Measurements from ENCODE around the gene BBLN. TPM values are rescaled to one million over a fixed set of nuclear protein-coding genes. Genes with fewer than 3 reads are reported as not detected.
"Not testable (repeated sequence)": the region's sequence is repeated elsewhere in the genome, so short reads cannot be mapped to it uniquely, and the experiment has no call there.

Gene BBLN
- total RNA-seq, 1 experiment from 2014 or later: 41.9 TPM

- H3K27ac ChIP-seq (ENCODE audit: low read depth, low read length, poor library complexity, severe bottlenecking); H3K27me3 ChIP-seq (replicated peaks; ENCODE audit: insufficient read depth, low read depth, low read length, poor library complexity); BruUV-seq (replicated peaks); intact Hi-C loops (cut with micrococcal nuclease; ENCODE audit: unreplicated experiment); CTCF ChIA-PET; H3K36me3 ChIP-seq (ENCODE audit: insufficient read depth, low read length, poor library complexity, severe bottlenecking); POLR2A ChIA-PET (ENCODE audit: low non-redundant PET); DNase-seq (ENCODE audit: low spot score); H3K9me3 ChIP-seq (ENCODE audit: low read depth, low read length, poor library complexity, severe bottlenecking); H3K4me3 ChIP-seq (ENCODE audit: low read depth, low read length, poor library complexity, severe bottlenecking): not testable (repeated sequence)
- H3K4me1 ChIP-seq (ENCODE audit: insufficient read depth, low read length, poor library complexity, severe bottlenecking): peaks cover 13% of the 10 kb centered on the region
Measured at GRCh38 chr9:128131346-128131745, 28.7 kb upstream of the BBLN start.

DNA sequence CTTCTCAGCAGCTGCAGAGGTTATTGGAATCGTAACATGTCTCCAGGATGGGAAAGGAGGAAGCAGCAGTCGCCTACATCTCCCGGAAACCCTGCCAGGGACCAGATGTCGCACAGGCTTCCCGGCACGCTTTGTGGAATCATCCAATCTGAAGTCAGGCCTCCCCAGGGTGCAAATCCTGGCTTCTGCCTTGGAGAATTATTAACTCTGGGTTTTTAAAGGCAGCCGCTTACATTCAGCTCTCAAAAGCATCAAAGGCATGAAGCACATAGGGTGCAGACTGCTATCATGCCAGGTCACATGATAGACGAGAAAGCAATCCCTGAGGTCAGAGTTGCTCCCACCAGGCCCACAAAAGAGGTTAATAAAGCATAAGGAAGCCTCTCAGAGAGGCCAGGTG lies 27.9 kb upstream of the BBLN start:
- intact Hi-C loops (cut with micrococcal nuclease; ENCODE audit: unreplicated experiment); BruUV-seq (replicated peaks); CTCF ChIA-PET; H3K9me3 ChIP-seq (ENCODE audit: low read depth, low read length, poor library complexity, severe bottlenecking); H3K4me1 ChIP-seq (ENCODE audit: insufficient read depth, low read length, poor library complexity, severe bottlenecking); POLR2A ChIA-PET (ENCODE audit: low non-redundant PET); H3K4me3 ChIP-seq (ENCODE audit: low read depth, low read length, poor library complexity, severe bottlenecking); H3K36me3 ChIP-seq (ENCODE audit: insufficient read depth, low read length, poor library complexity, severe bottlenecking); H3K27me3 ChIP-seq (replicated peaks; ENCODE audit: insufficient read depth, low read depth, low read length, poor library complexity): not testable (repeated sequence)
- peak overlapping the region; percentile 37 for H3K27ac ChIP-seq (ENCODE audit: low read depth, low read length, poor library complexity, severe bottlenecking)
- DNase-seq (ENCODE audit: low spot score): peak; percentile 68

DNA sequence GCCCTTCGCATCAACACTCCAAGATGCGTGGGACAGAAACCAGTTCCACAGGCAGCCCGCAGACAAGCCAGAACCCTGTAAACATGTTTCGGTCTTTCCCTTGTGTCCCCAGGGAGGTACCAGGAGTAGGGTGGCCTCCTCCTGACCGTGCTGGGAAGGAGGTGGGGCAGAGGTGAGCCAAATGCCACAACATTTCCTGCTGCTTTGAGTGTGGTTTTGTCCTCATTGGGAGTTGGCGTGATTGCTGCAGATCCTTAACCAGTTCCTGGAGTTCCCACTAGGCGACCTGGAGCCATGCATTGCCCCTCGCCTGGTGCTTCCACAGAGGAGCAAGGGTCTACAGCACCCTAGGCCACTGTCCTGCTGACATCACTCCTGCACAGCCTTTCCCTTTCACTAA lies 24.5 kb upstream of the BBLN start:
- CTCF ChIA-PET; H3K27ac ChIP-seq (ENCODE audit: low read depth, low read length, poor library complexity, severe bottlenecking); DNase-seq (ENCODE audit: low spot score); H3K27me3 ChIP-seq (replicated peaks; ENCODE audit: insufficient read depth, low read depth, low read length, poor library complexity); H3K4me3 ChIP-seq (ENCODE audit: low read depth, low read length, poor library complexity, severe bottlenecking); intact Hi-C loops (cut with micrococcal nuclease; ENCODE audit: unreplicated experiment); H3K9me3 ChIP-seq (ENCODE audit: low read depth, low read length, poor library complexity, severe bottlenecking); POLR2A ChIA-PET (ENCODE audit: low non-redundant PET); BruUV-seq (replicated peaks); H3K4me1 ChIP-seq (ENCODE audit: insufficient read depth, low read length, poor library complexity, severe bottlenecking); H3K36me3 ChIP-seq (ENCODE audit: insufficient read depth, low read length, poor library complexity, severe bottlenecking): not testable (repeated sequence)

- no TSS peak for BruUV-seq (replicated peaks)
- Histone ChIP-seq H3K36me3 (ENCODE audit: insufficient read depth, low read length, poor library complexity, severe bottlenecking) (no peaks in the 10 kb centered on the region), H3K4me3 (ENCODE audit: low read depth, low read length, poor library complexity, severe bottlenecking) (no peak overlapping the region), H3K9me3 (ENCODE audit: low read depth, low read length, poor library complexity, severe bottlenecking) (no peaks in the 10 kb centered on the region), H3K27me3 (replicated peaks; ENCODE audit: insufficient read depth, low read depth, low read length, poor library complexity) (no peaks in the 10 kb centered on the region), H3K27ac (ENCODE audit: low read depth, low read length, poor library complexity, severe bottlenecking) (no peak overlapping the region), H3K4me1 (ENCODE audit: insufficient read depth, low read length, poor library complexity, severe bottlenecking) (no peaks in the 10 kb centered on the region)
- DNase-seq (ENCODE audit: low spot score): no peak
- CTCF ChIA-PET: no interaction called here
- POLR2A ChIA-PET (ENCODE audit: low non-redundant PET): no interaction called here
- TF ChIP-seq EZH2 (IDR thresholded peaks at IDR 0.05; ENCODE audit: borderline replicate concordance, low read depth, low read length, poor library complexity, severe bottlenecking) (no peak), CTCF (conservative IDR thresholded peaks at IDR 0.05; ENCODE audit: low read depth, low read length) (no peak)
- intact Hi-C loops (cut with micrococcal nuclease; ENCODE audit: unreplicated experiment): no loop called here
Measured at GRCh38 chr9:128136816-128137793, 23.0 kb upstream of the BBLN start.
